ENCODE measurements around the gene LSAMP. TPM values are rescaled to one million over a fixed set of nuclear protein-coding genes. Genes with fewer than 3 reads are reported as not detected.

LSAMP gene
- total RNA-seq, 1 experiment from 2014 or later: 10.1 TPM

GRCh38 chr3:116111765-116112164 is 333.5 kb downstream of the LSAMP start:
- H3K4me3 ChIP-seq (ENCODE audit: low read depth, low read length, poor library complexity, severe bottlenecking): no peak overlapping the region
- BruUV-seq (replicated peaks): no TSS peak
- H3K27ac ChIP-seq (ENCODE audit: low read depth, low read length, poor library complexity, severe bottlenecking): no peak overlapping the region
- TF ChIP-seq EZH2 (IDR thresholded peaks at IDR 0.05; ENCODE audit: borderline replicate concordance, low read depth, low read length, poor library complexity, severe bottlenecking) (no peak), CTCF (conservative IDR thresholded peaks at IDR 0.05; ENCODE audit: low read depth, low read length) (no peak)
- CTCF ChIA-PET: no interaction called here
- intact Hi-C loops (cut with micrococcal nuclease; ENCODE audit: unreplicated experiment): no loop called here
- no peaks in the 10 kb centered on the region for H3K9me3 ChIP-seq (ENCODE audit: low read depth, low read length, poor library complexity, severe bottlenecking)
- peaks cover 34% of the 10 kb centered on the region for H3K4me1 ChIP-seq (ENCODE audit: insufficient read depth, low read length, poor library complexity, severe bottlenecking)
- H3K27me3 ChIP-seq (replicated peaks; ENCODE audit: insufficient read depth, low read depth, low read length, poor library complexity): no peaks in the 10 kb centered on the region
- POLR2A ChIA-PET (ENCODE audit: low non-redundant PET): no interaction called here
- H3K36me3 ChIP-seq (ENCODE audit: insufficient read depth, low read length, poor library complexity, severe bottlenecking): no peaks in the 10 kb centered on the region
- DNase-seq (ENCODE audit: low spot score): no peak

- TF ChIP-seq EZH2 (IDR thresholded peaks at IDR 0.05; ENCODE audit: borderline replicate concordance, low read depth, low read length, poor library complexity, severe bottlenecking) (no peak), CTCF (conservative IDR thresholded peaks at IDR 0.05; ENCODE audit: low read depth, low read length) (no peak)
- H3K9me3 ChIP-seq (ENCODE audit: low read depth, low read length, poor library complexity, severe bottlenecking): no peaks in the 10 kb centered on the region
- CTCF ChIA-PET: no interaction called here
- no peak overlapping the region for H3K4me3 ChIP-seq (ENCODE audit: low read depth, low read length, poor library complexity, severe bottlenecking)
- POLR2A ChIA-PET (ENCODE audit: low non-redundant PET): no interaction called here
- H3K27me3 ChIP-seq (replicated peaks; ENCODE audit: insufficient read depth, low read depth, low read length, poor library complexity): no peaks in the 10 kb centered on the region
- BruUV-seq (replicated peaks): no TSS peak
- H3K36me3 ChIP-seq (ENCODE audit: insufficient read depth, low read length, poor library complexity, severe bottlenecking): no peaks in the 10 kb centered on the region
- H3K4me1 ChIP-seq (ENCODE audit: insufficient read depth, low read length, poor library complexity, severe bottlenecking): no peaks in the 10 kb centered on the region
- no peak for DNase-seq (ENCODE audit: low spot score)
- intact Hi-C loops (cut with micrococcal nuclease; ENCODE audit: unreplicated experiment): no loop called here
- no peak overlapping the region for H3K27ac ChIP-seq (ENCODE audit: low read depth, low read length, poor library complexity, severe bottlenecking)
Measured at GRCh38 chr3:116103868-116104530, 341.3 kb downstream of the LSAMP start.

GRCh38 chr3:116102037-116102436 is 343.2 kb downstream of the LSAMP start:
- peak; percentile 17 for DNase-seq (ENCODE audit: low spot score)
- no peaks in the 10 kb centered on the region for H3K27me3 ChIP-seq (replicated peaks; ENCODE audit: insufficient read depth, low read depth, low read length, poor library complexity)
- H3K27ac ChIP-seq (ENCODE audit: low read depth, low read length, poor library complexity, severe bottlenecking): no peak overlapping the region
- H3K4me1 ChIP-seq (ENCODE audit: insufficient read depth, low read length, poor library complexity, severe bottlenecking): no peaks in the 10 kb centered on the region
- ChIA-PET CTCF (no interaction called here), POLR2A (ENCODE audit: low non-redundant PET) (no interaction called here)
- no peak overlapping the region for H3K4me3 ChIP-seq (ENCODE audit: low read depth, low read length, poor library complexity, severe bottlenecking)
- H3K36me3 ChIP-seq (ENCODE audit: insufficient read depth, low read length, poor library complexity, severe bottlenecking): no peaks in the 10 kb centered on the region
- H3K9me3 ChIP-seq (ENCODE audit: low read depth, low read length, poor library complexity, severe bottlenecking): no peaks in the 10 kb centered on the region
- intact Hi-C loops (cut with micrococcal nuclease; ENCODE audit: unreplicated experiment): no loop called here
- TF ChIP-seq EZH2 (IDR thresholded peaks at IDR 0.05; ENCODE audit: borderline replicate concordance, low read depth, low read length, poor library complexity, severe bottlenecking): no peak
- peak; percentile 54 for TF ChIP-seq CTCF (conservative IDR thresholded peaks at IDR 0.05; ENCODE audit: low read depth, low read length)
- no TSS peak for BruUV-seq (replicated peaks)

All from A673 (cell line).